Measurements from ENCODE around the gene PICK1. TPM values are rescaled to one million over a fixed set of nuclear protein-coding genes. Genes with fewer than 3 reads are reported as not detected.

Gene PICK1
- total RNA-seq, 1 donor from 2014 or later: 9.1 TPM

DNA sequence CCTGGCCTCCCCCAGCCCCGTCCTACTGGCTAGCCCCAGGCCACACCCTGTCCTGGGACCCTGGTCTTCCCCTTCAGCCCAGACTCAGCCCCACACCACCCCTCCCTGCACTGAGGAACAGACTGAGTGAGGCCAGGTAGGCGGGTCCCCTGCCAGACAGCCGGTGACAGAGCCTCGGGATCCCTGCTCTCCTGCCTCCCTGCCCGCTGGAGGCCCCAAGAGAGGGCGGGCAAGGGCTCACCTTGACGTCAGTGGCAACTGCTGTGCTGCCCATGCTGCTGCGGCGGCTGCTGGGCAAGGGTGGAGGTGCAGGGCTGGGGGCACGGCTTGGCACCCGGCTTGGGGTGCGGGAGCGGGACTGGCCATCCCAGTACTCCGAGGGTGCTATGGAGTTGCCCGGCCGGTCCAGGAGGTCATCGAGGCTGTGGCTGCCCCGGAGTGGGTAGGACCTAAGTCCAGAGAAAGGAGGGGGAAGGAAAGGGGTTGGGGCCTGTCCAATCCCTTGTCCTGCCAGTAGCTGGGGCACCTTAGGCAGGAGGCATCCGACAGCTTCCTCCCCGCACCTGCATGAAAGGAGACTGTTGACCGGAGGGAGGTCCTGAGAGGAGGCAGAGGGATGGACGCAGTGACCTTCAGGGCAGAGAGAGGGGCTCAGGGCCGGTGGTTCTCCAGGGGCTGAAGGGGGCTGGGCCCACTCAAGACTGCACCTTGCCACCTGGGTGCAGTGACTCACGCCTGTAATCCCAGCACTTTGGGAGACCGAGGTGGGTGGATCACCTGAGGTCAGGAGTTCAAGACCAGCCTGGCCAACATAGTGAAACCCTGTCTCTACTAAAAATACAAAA, 29.0 kb downstream of the PICK1 start:
- Mint-ChIP-seq H3K27me3 (ENCODE audit: low read depth) (peaks cover 6% of the 10 kb centered on the region), H3K4me3 (ENCODE audit: low read depth) (no peak overlapping the region), H3K9me3 (no peaks in the 10 kb centered on the region), H3K36me3 (ENCODE audit: low read depth) (no peaks in the 10 kb centered on the region), H3K4me1 (ENCODE audit: low read depth) (no peaks in the 10 kb centered on the region), H3K27ac (no peak overlapping the region)
- no peak for DNase-seq (ENCODE audit: low spot score)
- intact Hi-C loops (cut with micrococcal nuclease): no loop called here

DNA sequence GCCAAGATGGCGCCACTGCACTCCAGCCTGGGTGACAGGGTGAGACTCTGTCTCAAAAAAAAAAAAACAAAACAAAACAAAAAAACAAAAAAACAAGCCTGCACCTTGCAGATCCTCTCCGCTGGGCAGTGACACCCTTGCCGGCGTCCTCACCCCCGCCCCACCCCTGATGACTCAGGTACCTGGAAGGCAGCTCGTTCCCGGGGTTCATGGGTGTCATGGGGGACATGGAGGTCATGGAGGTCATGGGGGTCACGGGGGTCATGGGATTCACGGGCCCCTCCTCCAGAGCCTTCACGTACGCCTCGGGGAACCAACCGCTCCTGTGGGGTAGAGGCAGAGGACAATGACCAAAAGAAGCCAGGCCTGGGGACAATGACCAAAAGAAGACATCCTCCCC, 29.7 kb downstream of the PICK1 start:
- H3K9me3 Mint-ChIP-seq: no peaks in the 10 kb centered on the region
- no peak overlapping the region for H3K27ac Mint-ChIP-seq
- H3K4me3 Mint-ChIP-seq (ENCODE audit: low read depth): no peak overlapping the region
- H3K4me1 Mint-ChIP-seq (ENCODE audit: low read depth): no peaks in the 10 kb centered on the region
- peaks cover 6% of the 10 kb centered on the region for H3K27me3 Mint-ChIP-seq (ENCODE audit: low read depth)
- no peak for DNase-seq (ENCODE audit: low spot score)
- H3K36me3 Mint-ChIP-seq (ENCODE audit: low read depth): no peaks in the 10 kb centered on the region
- intact Hi-C loops (cut with micrococcal nuclease): no loop called here

DNA sequence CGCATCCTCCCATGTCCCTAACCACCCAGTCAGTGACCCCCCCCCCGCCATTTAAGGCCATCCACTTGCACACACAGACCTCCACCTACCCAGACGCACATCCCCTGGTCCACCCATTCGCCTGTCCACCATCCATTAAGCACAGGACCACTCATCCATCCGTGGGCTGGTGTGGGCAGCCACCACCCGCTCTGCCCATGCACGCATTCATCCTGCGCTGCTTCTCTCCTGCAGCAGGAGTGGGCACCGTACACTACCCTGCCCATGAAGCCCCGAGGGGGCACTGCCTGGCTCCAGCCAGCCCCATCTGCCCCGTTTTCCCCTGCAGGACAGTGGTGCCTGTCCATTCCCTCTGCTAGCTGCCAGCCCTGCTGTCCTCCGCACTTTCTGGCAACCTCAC, 30.7 kb downstream of the PICK1 start:
- H3K27me3 Mint-ChIP-seq (ENCODE audit: low read depth): peaks cover 6% of the 10 kb centered on the region
- H3K4me1 Mint-ChIP-seq (ENCODE audit: low read depth): no peaks in the 10 kb centered on the region
- no peak overlapping the region for H3K27ac Mint-ChIP-seq
- H3K36me3 Mint-ChIP-seq (ENCODE audit: low read depth): no peaks in the 10 kb centered on the region
- H3K9me3 Mint-ChIP-seq: no peaks in the 10 kb centered on the region
- DNase-seq (ENCODE audit: low spot score): no peak
- intact Hi-C loops (cut with micrococcal nuclease): no loop called here
- no peak overlapping the region for H3K4me3 Mint-ChIP-seq (ENCODE audit: low read depth)

GRCh38 chr22:38088629-38089473, 31.6 kb downstream of the PICK1 start:
- DNase-seq (ENCODE audit: low spot score): no peak
- Mint-ChIP-seq H3K4me3 (ENCODE audit: low read depth) (no peak overlapping the region), H3K27ac (no peak overlapping the region), H3K4me1 (ENCODE audit: low read depth) (no peaks in the 10 kb centered on the region), H3K9me3 (no peaks in the 10 kb centered on the region), H3K36me3 (ENCODE audit: low read depth) (no peaks in the 10 kb centered on the region), H3K27me3 (ENCODE audit: low read depth) (no peaks in the 10 kb centered on the region)
- intact Hi-C loops (cut with micrococcal nuclease): no loop called here

DNA sequence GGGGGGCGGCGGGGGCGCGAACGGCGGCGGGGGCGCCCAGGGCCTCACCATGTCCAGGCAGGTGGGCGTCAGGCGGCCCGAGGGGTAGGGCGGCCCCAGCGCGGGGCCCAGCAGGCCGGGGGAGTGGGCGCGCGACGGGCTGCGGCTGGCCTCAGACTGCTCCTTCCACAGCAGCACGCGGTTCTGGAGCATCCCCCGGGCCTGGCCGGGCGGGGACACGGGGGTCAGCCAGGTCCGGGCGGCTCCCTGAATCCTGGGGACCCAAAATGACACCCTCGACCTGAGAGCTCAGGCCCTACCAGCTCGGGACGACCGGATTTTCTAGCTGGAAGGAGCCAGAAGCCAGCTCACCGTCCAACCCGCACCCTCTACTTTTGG, 32.3 kb downstream of the PICK1 start:
- Mint-ChIP-seq H3K27me3 (ENCODE audit: low read depth) (no peaks in the 10 kb centered on the region), H3K27ac (no peak overlapping the region), H3K9me3 (no peaks in the 10 kb centered on the region), H3K36me3 (ENCODE audit: low read depth) (no peaks in the 10 kb centered on the region), H3K4me3 (ENCODE audit: low read depth) (no peak overlapping the region), H3K4me1 (ENCODE audit: low read depth) (no peaks in the 10 kb centered on the region)
- intact Hi-C loops (cut with micrococcal nuclease): no loop called here
- DNase-seq (ENCODE audit: low spot score): no peak

- intact Hi-C loops (cut with micrococcal nuclease): no loop called here
- DNase-seq (ENCODE audit: low spot score): no peak
- H3K4me1 Mint-ChIP-seq (ENCODE audit: low read depth): no peaks in the 10 kb centered on the region
- no peak overlapping the region for H3K4me3 Mint-ChIP-seq (ENCODE audit: low read depth)
- no peaks in the 10 kb centered on the region for H3K9me3 Mint-ChIP-seq
- no peaks in the 10 kb centered on the region for H3K27me3 Mint-ChIP-seq (ENCODE audit: low read depth)
- no peaks in the 10 kb centered on the region for H3K36me3 Mint-ChIP-seq (ENCODE audit: low read depth)
- H3K27ac Mint-ChIP-seq: no peak overlapping the region
Measured at GRCh38 chr22:38097058-38097457, 39.9 kb downstream of the PICK1 start.

- H3K27me3 Mint-ChIP-seq (ENCODE audit: low read depth): no peaks in the 10 kb centered on the region
- H3K27ac Mint-ChIP-seq: no peak overlapping the region
- no peaks in the 10 kb centered on the region for H3K36me3 Mint-ChIP-seq (ENCODE audit: low read depth)
- no peaks in the 10 kb centered on the region for H3K4me1 Mint-ChIP-seq (ENCODE audit: low read depth)
- no peaks in the 10 kb centered on the region for H3K9me3 Mint-ChIP-seq
- DNase-seq (ENCODE audit: low spot score): no peak
- H3K4me3 Mint-ChIP-seq (ENCODE audit: low read depth): no peak overlapping the region
- intact Hi-C loops (cut with micrococcal nuclease): no loop called here
Measured at GRCh38 chr22:38097557-38098409, 40.6 kb downstream of the PICK1 start.

- H3K4me3 Mint-ChIP-seq (ENCODE audit: low read depth): no peak overlapping the region
- no peak for DNase-seq (ENCODE audit: low spot score)
- intact Hi-C loops (cut with micrococcal nuclease): no loop called here
- no peaks in the 10 kb centered on the region for H3K4me1 Mint-ChIP-seq (ENCODE audit: low read depth)
- H3K36me3 Mint-ChIP-seq (ENCODE audit: low read depth): no peaks in the 10 kb centered on the region
- H3K27ac Mint-ChIP-seq: no peak overlapping the region
- peaks cover 3% of the 10 kb centered on the region for H3K27me3 Mint-ChIP-seq (ENCODE audit: low read depth)
- no peaks in the 10 kb centered on the region for H3K9me3 Mint-ChIP-seq
Measured at GRCh38 chr22:38098410-38099249, 41.4 kb downstream of the PICK1 start.

DNA sequence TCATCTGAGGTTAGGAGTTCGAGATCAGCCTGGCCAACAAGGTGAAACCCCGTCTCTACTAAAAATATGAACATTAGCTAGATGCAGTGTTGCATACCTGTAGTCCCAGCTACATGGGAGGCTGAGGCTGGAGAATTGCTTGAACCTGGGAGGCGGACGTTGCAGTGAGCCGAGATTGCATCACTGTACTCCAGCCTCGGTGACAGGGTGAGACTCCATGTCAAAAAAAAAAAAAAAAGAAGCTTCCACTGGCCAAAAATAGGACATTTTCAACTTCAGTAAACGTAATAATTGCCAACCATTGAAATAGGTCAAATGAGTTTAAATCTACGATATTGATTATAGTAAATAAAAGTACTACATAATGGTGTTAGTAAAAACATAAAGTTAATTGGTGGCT, 46.4 kb downstream of the PICK1 start:
- H3K9me3 Mint-ChIP-seq: no peaks in the 10 kb centered on the region
- H3K4me3 Mint-ChIP-seq (ENCODE audit: low read depth): no peak overlapping the region
- H3K36me3 Mint-ChIP-seq (ENCODE audit: low read depth): no peaks in the 10 kb centered on the region
- H3K4me1 Mint-ChIP-seq (ENCODE audit: low read depth): peaks cover 7% of the 10 kb centered on the region
- DNase-seq (ENCODE audit: low spot score): no peak
- peaks cover 3% of the 10 kb centered on the region for H3K27me3 Mint-ChIP-seq (ENCODE audit: low read depth)
- intact Hi-C loops (cut with micrococcal nuclease): loop anchor here (10.0 kb wide), 1 partner anchor 251 kb away; no protein-coding TSS in a partner anchor
- H3K27ac Mint-ChIP-seq: no peak overlapping the region

DNA sequence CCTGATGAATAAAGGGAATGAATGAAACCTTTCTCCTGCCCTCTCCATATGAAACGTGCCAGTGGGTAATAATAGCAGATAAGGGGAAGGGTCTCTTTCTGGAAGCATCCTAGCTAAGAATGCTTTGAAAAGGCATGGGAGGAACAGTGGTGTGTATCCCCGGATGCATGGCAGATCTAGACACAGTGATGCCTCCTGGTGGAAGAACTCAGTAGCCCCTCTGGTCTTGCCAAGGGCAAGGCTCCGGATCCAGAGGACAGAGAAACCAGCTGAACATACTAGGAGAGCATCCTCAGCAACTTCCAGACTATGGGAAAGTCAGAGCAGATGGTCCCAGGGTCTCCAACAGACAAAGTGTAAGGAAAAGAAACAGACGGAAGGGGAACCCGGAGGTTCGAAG, 46.9 kb downstream of the PICK1 start:
- no peak for DNase-seq (ENCODE audit: low spot score)
- no peak overlapping the region for H3K4me3 Mint-ChIP-seq (ENCODE audit: low read depth)
- H3K27me3 Mint-ChIP-seq (ENCODE audit: low read depth): peaks cover 3% of the 10 kb centered on the region
- no peaks in the 10 kb centered on the region for H3K36me3 Mint-ChIP-seq (ENCODE audit: low read depth)
- H3K27ac Mint-ChIP-seq: no peak overlapping the region
- intact Hi-C loops (cut with micrococcal nuclease): loop anchor here (10.0 kb wide), 1 partner anchor 251 kb away; no protein-coding TSS in a partner anchor
- peaks cover 7% of the 10 kb centered on the region for H3K4me1 Mint-ChIP-seq (ENCODE audit: low read depth)
- H3K9me3 Mint-ChIP-seq: no peaks in the 10 kb centered on the region

DNA sequence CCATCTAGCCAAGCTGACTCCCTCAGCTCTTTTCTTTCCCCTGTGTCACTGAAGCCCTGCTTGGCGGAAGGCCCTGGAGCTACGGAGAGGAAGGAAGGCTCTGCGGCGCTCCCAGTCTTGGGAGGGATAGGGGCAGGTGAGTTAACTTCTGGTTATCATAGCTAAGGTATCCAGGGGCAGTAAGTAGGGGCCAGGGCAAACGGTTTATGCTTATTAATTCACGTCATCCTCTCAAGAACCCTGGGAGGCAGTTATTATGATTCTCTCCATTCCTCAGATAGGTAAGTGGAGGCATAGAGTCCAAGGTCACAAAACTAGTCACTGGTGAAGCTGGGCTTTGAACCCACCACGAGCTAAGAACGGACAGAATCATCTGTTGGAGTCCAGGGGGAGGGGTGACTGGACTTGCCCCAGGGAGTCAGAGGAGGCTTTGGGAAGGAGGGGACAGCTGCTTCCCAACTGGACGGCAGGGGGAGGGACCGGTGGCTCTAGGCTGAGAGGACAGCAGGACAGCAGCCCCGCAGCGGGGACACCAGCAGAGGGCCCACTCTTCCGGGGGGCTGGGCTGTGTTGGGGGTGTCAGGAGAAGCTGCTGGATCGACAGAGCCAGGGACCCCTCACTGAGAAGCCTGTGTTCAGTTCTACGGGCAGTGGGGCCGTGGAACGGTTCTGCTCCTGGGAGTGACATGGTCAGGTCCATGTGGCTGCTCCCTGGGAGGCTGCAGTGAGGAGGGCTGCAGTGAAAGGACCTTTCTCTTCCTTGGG, 49.8 kb downstream of the PICK1 start:
- intact Hi-C loops (cut with micrococcal nuclease): loop anchor here (10.0 kb wide), 1 partner anchor 248 kb away; no protein-coding TSS in a partner anchor
- peaks cover 7% of the 10 kb centered on the region for H3K4me1 Mint-ChIP-seq (ENCODE audit: low read depth)
- DNase-seq (ENCODE audit: low spot score): no peak
- no peak overlapping the region for H3K4me3 Mint-ChIP-seq (ENCODE audit: low read depth)
- no peaks in the 10 kb centered on the region for H3K9me3 Mint-ChIP-seq
- peaks cover 3% of the 10 kb centered on the region for H3K27me3 Mint-ChIP-seq (ENCODE audit: low read depth)
- H3K36me3 Mint-ChIP-seq (ENCODE audit: low read depth): no peaks in the 10 kb centered on the region
- H3K27ac Mint-ChIP-seq: no peak overlapping the region
